ENCODE results near the gene AIRE.
"Not testable (repeated sequence)": the region's sequence is repeated elsewhere in the genome, so short reads cannot be mapped to it uniquely, and the experiment has no call there.

DNA sequence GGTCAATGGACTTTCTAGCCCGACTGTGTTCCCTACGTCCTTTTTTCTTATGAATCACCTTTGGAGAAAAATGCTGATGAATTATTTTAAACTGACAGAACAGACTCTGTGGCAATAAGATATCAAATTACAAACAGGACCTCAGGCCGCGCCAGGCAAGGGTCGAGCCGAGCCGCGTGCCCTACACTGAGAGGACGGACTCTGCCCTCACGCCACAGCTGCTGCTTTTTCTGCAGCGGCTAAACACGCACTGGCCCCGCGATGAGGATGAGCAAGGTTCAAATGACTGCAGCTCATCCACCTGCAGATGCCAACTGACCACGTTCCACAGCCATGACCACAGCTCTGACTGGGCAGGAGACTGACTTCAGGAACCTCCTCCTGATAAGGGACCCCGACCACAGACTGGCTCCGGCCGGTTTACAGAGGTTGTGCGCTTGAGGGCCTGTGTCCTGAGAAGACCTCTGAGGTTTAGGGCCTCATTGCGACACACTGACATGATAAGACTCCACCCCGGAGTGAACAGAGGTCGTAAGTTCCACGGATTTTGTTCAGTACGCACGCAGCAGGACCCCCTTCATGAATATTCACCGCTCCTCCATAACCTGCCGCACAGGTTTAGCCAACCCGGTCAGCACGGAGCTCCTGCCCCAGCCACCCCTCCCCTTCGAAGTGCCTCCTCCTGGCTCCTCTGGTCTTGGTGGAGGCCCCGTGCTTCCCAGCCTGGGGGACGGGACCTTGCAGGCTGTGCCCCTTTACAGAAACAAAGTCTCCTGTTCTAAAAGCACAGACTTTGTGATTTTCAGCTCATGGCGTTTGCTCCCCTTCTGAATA lies 36.3 kb upstream of the AIRE start:
- TF ChIP-seq, protein P1, sequence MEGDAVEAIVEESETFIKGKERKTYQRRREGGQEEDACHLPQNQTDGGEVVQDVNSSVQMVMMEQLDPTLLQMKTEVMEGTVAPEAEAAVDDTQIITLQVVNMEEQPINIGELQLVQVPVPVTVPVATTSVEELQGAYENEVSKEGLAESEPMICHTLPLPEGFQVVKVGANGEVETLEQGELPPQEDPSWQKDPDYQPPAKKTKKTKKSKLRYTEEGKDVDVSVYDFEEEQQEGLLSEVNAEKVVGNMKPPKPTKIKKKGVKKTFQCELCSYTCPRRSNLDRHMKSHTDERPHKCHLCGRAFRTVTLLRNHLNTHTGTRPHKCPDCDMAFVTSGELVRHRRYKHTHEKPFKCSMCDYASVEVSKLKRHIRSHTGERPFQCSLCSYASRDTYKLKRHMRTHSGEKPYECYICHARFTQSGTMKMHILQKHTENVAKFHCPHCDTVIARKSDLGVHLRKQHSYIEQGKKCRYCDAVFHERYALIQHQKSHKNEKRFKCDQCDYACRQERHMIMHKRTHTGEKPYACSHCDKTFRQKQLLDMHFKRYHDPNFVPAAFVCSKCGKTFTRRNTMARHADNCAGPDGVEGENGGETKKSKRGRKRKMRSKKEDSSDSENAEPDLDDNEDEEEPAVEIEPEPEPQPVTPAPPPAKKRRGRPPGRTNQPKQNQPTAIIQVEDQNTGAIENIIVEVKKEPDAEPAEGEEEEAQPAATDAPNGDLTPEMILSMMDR (IDR thresholded peaks at IDR 0.05) = not testable (repeated sequence)
- not testable (repeated sequence) for TF ChIP-seq EP300 (IDR thresholded peaks at IDR 0.05)
